Activated CD4-positive, alpha-beta T cell treated with anti-CD3 and anti-CD28 coated beads, Interleukin-2, Interleukin-4, amounts not matched to agents 100 ng/mL and 50 ng/mL, durations not matched to agents 16 hours and 8 hours (primary cell): ENCODE measurements around the gene TNNT3.

Experiments
- DNase-seq: peaks from one replicate; pipeline ENCODE4 v3.0.0-alpha.2; 2020; ENCODE audit warnings: low spot score

Gene TNNT3

GRCh38 chr11:1959786-1960185 is 40.3 kb downstream of the TNNT3 start:
- DNase-seq: no peak

DNA sequence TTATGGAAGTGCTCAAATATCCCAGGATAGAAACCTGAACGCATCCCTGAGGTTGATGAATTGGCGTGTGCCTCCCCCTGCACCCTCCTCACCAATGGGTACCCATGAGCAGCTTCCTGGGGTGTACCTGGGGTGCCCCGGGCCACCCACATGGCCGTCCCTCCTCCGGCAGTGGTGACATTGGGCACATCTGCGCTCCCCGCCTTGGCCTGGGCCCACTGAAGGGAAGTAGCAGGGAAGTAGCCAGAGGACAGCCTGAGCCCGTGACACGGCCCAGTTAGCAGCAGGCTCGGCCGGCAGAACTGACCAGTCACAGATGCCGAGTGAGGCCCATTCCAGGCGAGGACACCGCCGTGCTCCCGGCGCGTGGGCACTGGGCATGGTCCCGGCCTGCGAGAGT is 44.4 kb downstream of the TNNT3 start:
- DNase-seq: no peak

GRCh38 chr11:1964348-1964747 is 44.8 kb downstream of the TNNT3 start:
- DNase-seq: no peak

GRCh38 chr11:1964955-1965354 is 45.5 kb downstream of the TNNT3 start:
- DNase-seq: no peak

- no peak for DNase-seq
Observed at GRCh38 chr11:1966531-1966930, 47.0 kb downstream of the TNNT3 start.

DNA sequence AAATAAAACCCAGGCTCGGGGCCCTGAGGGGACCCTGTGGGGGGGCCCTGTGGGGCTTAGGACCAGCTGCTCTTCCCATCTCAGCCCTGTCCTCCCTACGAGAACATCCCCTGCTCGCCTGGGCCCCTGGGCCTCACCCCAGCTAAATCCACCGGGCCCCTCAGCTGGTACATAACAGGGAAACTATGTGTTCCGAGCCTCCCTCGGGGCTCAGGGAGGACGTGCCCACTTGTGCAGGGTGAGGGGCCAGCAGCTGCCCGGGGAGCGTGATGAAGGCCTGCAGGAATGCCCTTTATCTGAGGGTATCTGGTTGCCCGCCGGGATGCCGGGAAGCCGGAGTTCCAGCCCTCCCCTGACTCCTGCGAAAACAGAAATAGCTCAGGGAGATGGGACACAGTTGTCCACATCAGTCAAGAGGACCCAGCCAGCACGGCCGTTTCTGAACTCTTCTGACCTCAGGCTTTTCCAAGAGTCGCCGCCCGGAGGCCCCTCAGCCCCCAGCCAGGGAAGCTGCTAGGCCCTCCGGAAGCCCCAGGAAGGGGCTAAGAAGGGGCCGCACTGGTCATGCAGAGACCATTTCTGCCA is 48.2 kb downstream of the TNNT3 start:
- DNase-seq: no peak

- no peak for DNase-seq
Observed at GRCh38 chr11:1968454-1969002, 49.0 kb downstream of the TNNT3 start.

- no peak for DNase-seq
Observed at GRCh38 chr11:1969035-1969434, 49.5 kb downstream of the TNNT3 start.

DNA sequence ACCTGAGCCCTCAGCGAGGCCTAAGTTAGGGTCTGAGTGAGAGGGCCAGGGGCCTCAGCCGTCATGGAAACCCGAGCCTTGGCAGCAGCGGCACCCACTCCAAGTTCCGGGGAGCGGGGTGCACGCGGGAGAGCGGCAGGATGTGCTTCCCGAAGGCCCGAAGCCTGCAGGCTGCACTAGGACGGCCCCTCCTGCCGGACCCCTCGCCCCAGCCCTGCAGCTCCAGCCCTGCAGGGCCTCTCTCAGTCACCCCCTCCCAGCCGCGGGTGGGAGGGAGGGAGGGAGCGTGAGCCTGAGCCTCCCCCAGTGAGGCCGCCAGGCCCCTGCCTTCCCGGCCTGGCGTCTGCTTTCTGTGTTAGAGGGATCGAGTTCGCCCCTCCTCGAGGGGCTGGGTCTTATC is 50.3 kb downstream of the TNNT3 start:
- no peak for DNase-seq

DNA sequence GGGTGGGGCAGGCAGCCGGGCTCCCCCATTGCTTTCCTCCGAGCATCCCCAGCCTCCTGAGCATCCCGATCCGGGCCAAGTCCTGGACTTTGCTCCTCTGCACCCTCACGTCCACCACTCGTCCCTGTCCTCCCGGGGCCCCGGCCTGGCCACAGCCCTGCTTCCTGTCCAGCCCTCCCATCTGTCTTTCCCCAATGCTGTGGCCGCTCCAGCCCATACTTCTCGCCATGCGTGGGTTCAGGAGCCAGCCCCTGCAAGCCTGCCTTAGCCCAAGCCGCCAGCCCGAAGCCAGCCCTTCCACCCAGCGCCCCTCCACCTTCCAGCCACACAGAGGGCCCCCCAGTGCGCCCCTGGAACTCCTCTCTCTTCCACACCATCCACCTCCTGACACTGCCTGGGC is 51.5 kb downstream of the TNNT3 start:
- DNase-seq: no peak

DNA sequence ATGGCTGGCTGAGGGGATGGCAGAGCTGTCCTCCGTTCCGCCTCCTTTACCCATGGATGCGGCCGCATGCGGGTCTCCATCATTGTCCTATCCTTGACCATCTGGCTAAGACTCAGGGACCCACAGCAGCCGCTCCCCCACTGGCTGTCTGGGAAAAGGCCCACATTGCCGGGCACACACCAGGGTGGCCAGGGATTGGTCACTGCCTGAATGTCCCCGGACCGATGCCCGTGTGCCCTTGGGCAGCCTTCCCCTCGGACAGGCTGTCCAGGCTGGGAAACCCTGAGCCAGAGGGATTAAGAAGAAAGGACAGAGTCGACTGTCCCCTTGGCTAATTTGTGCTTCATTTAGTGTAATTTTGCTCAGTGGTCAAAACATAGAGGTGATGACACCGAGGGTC is 55.7 kb downstream of the TNNT3 start:
- no peak for DNase-seq

- DNase-seq: no peak
Observed at GRCh38 chr11:1978720-1979473, 59.4 kb downstream of the TNNT3 start.

GRCh38 chr11:1979607-1980006 is 60.1 kb downstream of the TNNT3 start:
- no peak for DNase-seq

GRCh38 chr11:1982873-1983600 is 63.5 kb downstream of the TNNT3 start:
- no peak for DNase-seq

GRCh38 chr11:1983601-1983961 is 64.1 kb downstream of the TNNT3 start:
- DNase-seq: no peak

- DNase-seq: no peak
Observed at GRCh38 chr11:1987024-1987423, 67.5 kb downstream of the TNNT3 start.

DNA sequence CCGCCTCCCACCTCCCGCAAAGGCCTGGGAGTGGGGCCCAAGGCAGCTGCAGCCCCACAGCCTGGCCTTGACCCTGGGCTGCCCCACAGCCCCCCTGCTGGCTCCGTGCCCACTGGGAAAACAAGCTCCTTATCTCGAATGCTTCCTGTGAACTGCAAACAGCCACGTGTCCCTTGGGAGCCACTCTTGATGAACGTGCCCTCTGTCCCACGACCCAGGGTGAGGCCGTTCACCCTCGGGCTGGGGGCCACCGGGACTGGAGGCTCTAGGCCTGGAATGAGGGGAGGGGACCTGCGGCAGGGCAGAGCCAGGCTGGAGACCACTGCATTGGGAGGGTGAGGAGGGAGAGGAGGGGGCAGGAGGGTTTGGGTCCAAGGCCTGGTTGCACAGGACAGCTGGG is 68.7 kb downstream of the TNNT3 start:
- DNase-seq: no peak
